SK-N-SH treated with all-trans-retinoic acid at 6 μM for 48 hours (cell line): ENCODE results near the gene KIF11.

Source experiments
- ATAC-seq: fragments of 200-7000 bp; cut with Tn5 transposase; 3 replicates; pipeline ENCODE4 v1.9.1; 2020; ENCODE audit warnings: mild to moderate bottlenecking, moderate library complexity
- ARNTL ChIP-seq: fragments of 450-650 bp; formaldehyde crosslinking; IDR thresholded peaks from 2 replicates; pipeline ENCODE4 v1.5.0; 2020; ENCODE audit warnings: low read depth, mild to moderate bottlenecking, moderate library complexity, borderline replicate concordance
- BACH2 ChIP-seq: fragments of 250-450 bp; sonication (Bioruptor Pico); IDR thresholded peaks from 2 replicates; pipeline ENCODE4 v1.9.0; 2021; ENCODE audit warnings: mild to moderate bottlenecking, borderline replicate concordance
- CSDC2 ChIP-seq: fragments of 250-450 bp; sonication (Bioruptor Pico); IDR thresholded peaks from 2 replicates; pipeline ENCODE4 v1.5.0; 2020; ENCODE audit warnings: mild to moderate bottlenecking, moderate library complexity
- CSRNP3 ChIP-seq: fragments of 250-450 bp; sonication (Bioruptor Pico); IDR thresholded peaks from 2 replicates; pipeline ENCODE4 v1.5.1; 2021; ENCODE audit warnings: mild to moderate bottlenecking, moderate library complexity
- ESRRG ChIP-seq: fragments of 250-450 bp; sonication (Bioruptor Pico); IDR thresholded peaks from 2 replicates; pipeline ENCODE4 v1.6.1; 2021; ENCODE audit warnings: mild to moderate bottlenecking
- GLIS3 ChIP-seq: fragments of 250-450 bp; sonication (Bioruptor Pico); IDR thresholded peaks from 2 replicates; pipeline ENCODE4 v1.5.0; 2020; ENCODE audit warnings: mild to moderate bottlenecking, moderate library complexity
- ISL1 ChIP-seq: fragments of 250-450 bp; sonication (Bioruptor Pico); IDR thresholded peaks from 2 replicates; pipeline ENCODE4 v2.1.2; 2022; ENCODE audit warnings: mild to moderate bottlenecking, moderate library complexity
- OSR1 ChIP-seq: fragments of 250-450 bp; sonication (Bioruptor Pico); IDR thresholded peaks from 2 replicates; pipeline ENCODE4 v1.8.0; 2022; ENCODE audit warnings: moderate library complexity, mild to moderate bottlenecking, inconsistent platforms
- PATZ1 ChIP-seq: fragments of 250-450 bp; sonication (Bioruptor Pico); IDR thresholded peaks from 2 replicates; pipeline ENCODE4 v1.8.0; 2020; ENCODE audit warnings: mild to moderate bottlenecking, moderate library complexity, borderline replicate concordance
- PPARA ChIP-seq: fragments of 250-450 bp; sonication (Bioruptor Pico); IDR thresholded peaks from 2 replicates; pipeline ENCODE4 v1.5.0; 2020; ENCODE audit warnings: mild to moderate bottlenecking, borderline replicate concordance
- RARB ChIP-seq: fragments of 250-450 bp; sonication (Bioruptor Pico); IDR thresholded peaks from 2 replicates; pipeline ENCODE4 v1.8.0; 2021; ENCODE audit warnings: mild to moderate bottlenecking, moderate library complexity
- SNAI2 ChIP-seq: fragments of 250-450 bp; sonication (Bioruptor Pico); IDR thresholded peaks from 2 replicates; pipeline ENCODE4 v1.5.0; 2020; ENCODE audit warnings: mild to moderate bottlenecking, moderate library complexity
- TCF4 ChIP-seq: fragments of 250-450 bp; sonication (Bioruptor Pico); IDR thresholded peaks from 2 replicates; pipeline ENCODE4 v1.8.0; 2021; ENCODE audit warnings: mild to moderate bottlenecking, moderate library complexity, borderline replicate concordance
- TOX ChIP-seq: fragments of 250-450 bp; sonication (Bioruptor Pico); IDR thresholded peaks from 2 replicates; pipeline ENCODE4 v1.8.0; 2021; ENCODE audit warnings: mild to moderate bottlenecking, moderate library complexity, borderline replicate concordance
- TSHZ2 ChIP-seq: fragments of 250-450 bp; sonication (Bioruptor Pico); IDR thresholded peaks from 2 replicates; pipeline ENCODE4 v1.5.0; 2020; ENCODE audit warnings: mild to moderate bottlenecking, moderate library complexity
- ZC3H10 ChIP-seq: fragments of 250-450 bp; sonication (Bioruptor Pico); IDR thresholded peaks from 2 replicates; pipeline ENCODE4 v1.5.1; 2021; ENCODE audit warnings: mild to moderate bottlenecking, moderate library complexity
- ZFP3 ChIP-seq: fragments of 250-450 bp; sonication (Bioruptor Pico); IDR thresholded peaks from 2 replicates; pipeline ENCODE4 v1.5.0; 2020; ENCODE audit warnings: mild to moderate bottlenecking, moderate library complexity
- ZFP30 ChIP-seq: fragments of 450-650 bp; formaldehyde crosslinking; IDR thresholded peaks from 2 replicates; pipeline ENCODE4 v1.5.0; 2022; ENCODE audit warnings: mild to moderate bottlenecking, moderate library complexity
- ZNF565 ChIP-seq: fragments of 450-650 bp; formaldehyde crosslinking; conservative IDR thresholded peaks from 2 replicates; pipeline ENCODE4 v1.5.0; 2020; ENCODE audit warnings: low read depth, mild to moderate bottlenecking, moderate library complexity
- ZNF70 ChIP-seq: fragments of 450-650 bp; formaldehyde crosslinking; IDR thresholded peaks from 2 replicates; pipeline ENCODE4 v1.5.0; 2020; ENCODE audit warnings: mild to moderate bottlenecking, moderate library complexity
- ZNF8 ChIP-seq: fragments of 450-650 bp; formaldehyde crosslinking; IDR thresholded peaks from 2 replicates; pipeline ENCODE4 v1.5.0; 2020; ENCODE audit warnings: mild to moderate bottlenecking, moderate library complexity

KIF11 gene

GRCh38 chr10:92592761-92593618 lies at the start of gene KIF11:
KIF11 (plus strand) TSS chr10:92593130; CDS start chr10:92593376, 246 bp downstream.
- no peak for TF ChIP-seq ZFP3
- no peak for TF ChIP-seq ISL1 (CRISPR knock-in tag)
- no peak for TF ChIP-seq PPARA
- no peak for TF ChIP-seq RARB
- no peak for TF ChIP-seq ARNTL (CRISPR knock-in tag)
- no peak for TF ChIP-seq ZNF8 (CRISPR knock-in tag)
- no peak for TF ChIP-seq GLIS3
- TF ChIP-seq OSR1: no peak
- no peak for TF ChIP-seq TOX (CRISPR knock-in tag)
- no peak for TF ChIP-seq TCF4
- TF ChIP-seq ZFP30 (CRISPR knock-in tag): no peak
- TF ChIP-seq BACH2 (CRISPR knock-in tag): no peak
- no peak for TF ChIP-seq PATZ1
- TF ChIP-seq ZC3H10 (CRISPR knock-in tag): no peak
- no peak for TF ChIP-seq SNAI2 (CRISPR knock-in tag)
- TF ChIP-seq ESRRG: no peak
- ATAC-seq: peak; percentile 92

- no peak for ATAC-seq
- TF ChIP-seq CSDC2 (CRISPR knock-in tag): no peak
- TF ChIP-seq PPARA: no peak
- no peak for TF ChIP-seq ZNF8 (CRISPR knock-in tag)
- no peak for TF ChIP-seq TSHZ2 (CRISPR knock-in tag)
- TF ChIP-seq CSRNP3 (CRISPR knock-in tag): no peak
- TF ChIP-seq ZNF70 (CRISPR knock-in tag): no peak
- no peak for TF ChIP-seq ZNF565 (CRISPR knock-in tag)
- no peak for TF ChIP-seq ARNTL (CRISPR knock-in tag)
These were observed 48.6 kb upstream of the KIF11 start for GRCh38 chr10:92544296-92544695.

- no peak for ATAC-seq
- TF ChIP-seq ZC3H10 (CRISPR knock-in tag) (no peak), SNAI2 (CRISPR knock-in tag) (no peak), GLIS3 (no peak), OSR1 (no peak), ESRRG (no peak), CSDC2 (CRISPR knock-in tag) (no peak), ZNF565 (CRISPR knock-in tag) (no peak), ZFP30 (CRISPR knock-in tag) (no peak), ZFP3 (no peak), TOX (CRISPR knock-in tag) (no peak), RARB (no peak), BACH2 (CRISPR knock-in tag) (no peak), ZNF8 (CRISPR knock-in tag) (no peak), PATZ1 (no peak), ZNF70 (CRISPR knock-in tag) (no peak)
These were observed 47.4 kb upstream of the KIF11 start for GRCh38 chr10:92545556-92545955.
